GM23338 (cell line): ENCODE data around the gene CDH12. TPM values are rescaled to one million over a fixed set of nuclear protein-coding genes. Genes with fewer than 3 reads are reported as not detected.

Source experiments
- ATAC-seq: fragments of 200-7000 bp; cut with Tn5 transposase; 3 replicates; pipeline ENCODE4 v1.9.1; 2020
- DNase-seq: peaks from one replicate; pipeline ENCODE4 v3.0.0-alpha.2; 2015; ENCODE audit warnings: low spot score
- H2AFZ ChIP-seq: fragments of 200-600 bp; sonication (generic); 2 replicates; pipeline ENCODE4 v1.8.0; 2016; ENCODE audit warnings: antibody characterized with exemption, mild to moderate bottlenecking, moderate library complexity
- H3F3A ChIP-seq: fragments of 200-600 bp; sonication (generic); replicated peaks from 2 replicates; pipeline ENCODE4 v1.8.0; 2017; ENCODE audit warnings: antibody characterized with exemption, mixed run types, low read depth
- H3K27ac ChIP-seq: fragments of 200-600 bp; sonication (generic); 2 replicates; pipeline ENCODE4 v1.6.1; 2016; ENCODE audit warnings: low read depth
- H3K27me3 ChIP-seq: fragments of 200-600 bp; sonication (generic); 2 replicates; pipeline ENCODE4 v1.8.0; 2016; ENCODE audit warnings: mild to moderate bottlenecking, mixed run types, moderate library complexity; ENCODE audit not compliant: insufficient read depth
- H3K36me3 ChIP-seq: fragments of 200-600 bp; sonication (generic); 2 replicates; pipeline ENCODE4 v1.8.0; 2016; ENCODE audit warnings: mild to moderate bottlenecking; ENCODE audit not compliant: insufficient read depth
- H3K4me1 ChIP-seq: fragments of 200-600 bp; sonication (generic); 2 replicates; pipeline ENCODE4 v1.8.0; 2016; ENCODE audit warnings: mild to moderate bottlenecking, moderate library complexity; ENCODE audit not compliant: insufficient read depth
- H3K4me2 ChIP-seq: fragments of 200-600 bp; sonication (generic); 2 replicates; pipeline ENCODE4 v1.7.1; 2017; ENCODE audit warnings: mixed run types
- H3K4me3 ChIP-seq: fragments of 200-600 bp; sonication (generic); 2 replicates; pipeline ENCODE4 v1.6.1; 2016; ENCODE audit warnings: mixed run types
- H3K79me2 ChIP-seq: fragments of 200-600 bp; sonication (generic); replicated peaks from 2 replicates; pipeline ENCODE4 v1.8.0; 2017; ENCODE audit warnings: mild to moderate bottlenecking; ENCODE audit not compliant: insufficient read depth
- H3K9me2 ChIP-seq: fragments of 200-600 bp; sonication (generic); 2 replicates; pipeline ENCODE4 v1.8.0; 2017; ENCODE audit not compliant: insufficient read depth
- H4K20me1 ChIP-seq: fragments of 200-600 bp; sonication (generic); replicated peaks from 2 replicates; pipeline ENCODE4 v1.8.0; 2017; ENCODE audit warnings: mild to moderate bottlenecking; ENCODE audit not compliant: insufficient read depth
- H3K27ac Mint-ChIP-seq: 2 replicates; pipeline ENCODE4 v1.8.0; 2020; ENCODE audit warnings: inconsistent platforms, mild to moderate bottlenecking, moderate library complexity, mixed read lengths
- H3K27me3 Mint-ChIP-seq: 3 replicates; pipeline ENCODE4 v1.8.0; 2022; ENCODE audit warnings: low read depth, mild to moderate bottlenecking, moderate library complexity, mixed read lengths, inconsistent platforms; ENCODE audit not compliant: insufficient read depth, poor library complexity
- H3K36me3 Mint-ChIP-seq: 3 replicates; pipeline ENCODE4 v1.8.0; 2021; ENCODE audit warnings: low read depth, mild to moderate bottlenecking, inconsistent platforms, moderate library complexity, mixed read lengths
- H3K4me1 Mint-ChIP-seq: 3 replicates; pipeline ENCODE4 v1.8.0; 2020; ENCODE audit warnings: mild to moderate bottlenecking, inconsistent platforms, mixed read lengths
- H3K4me3 Mint-ChIP-seq: 3 replicates; pipeline ENCODE4 v1.8.0; 2021; ENCODE audit warnings: moderate library complexity, mild to moderate bottlenecking, inconsistent platforms, mixed read lengths
- H3K9me3 Mint-ChIP-seq: 3 replicates; pipeline ENCODE4 v1.8.0; 2020; ENCODE audit warnings: moderate library complexity, mild to moderate bottlenecking, inconsistent platforms, mixed read lengths
- CREB1 ChIP-seq: fragments of 250-450 bp; sonication (Bioruptor Pico); IDR thresholded peaks from 2 replicates; pipeline ENCODE4 v1.5.0; 2020; ENCODE audit warnings: low read depth, mild to moderate bottlenecking, moderate library complexity
- EZH2phosphoT487 ChIP-seq: fragments of 200-600 bp; sonication (generic); IDR thresholded peaks from one replicate; pipeline ENCODE4 v1.8.1; 2018; ENCODE audit warnings: antibody characterized with exemption; ENCODE audit not compliant: unreplicated experiment
- JUNB ChIP-seq: IDR thresholded peaks from one replicate; pipeline ENCODE4 v1.6.1; 2016; ENCODE audit warnings: antibody characterized with exemption; ENCODE audit not compliant: unreplicated experiment
- NANOG ChIP-seq: IDR thresholded peaks from 2 replicates; pipeline ENCODE4 v1.6.1; 2016; ENCODE audit warnings: antibody characterized with exemption, borderline replicate concordance
- POLR2AphosphoS5 ChIP-seq: IDR thresholded peaks from 2 replicates; pipeline ENCODE4 v1.6.1; 2016; ENCODE audit warnings: antibody characterized with exemption, low read depth
- STAT1 ChIP-seq: IDR thresholded peaks from one replicate; pipeline ENCODE4 v1.6.1; 2016; ENCODE audit warnings: antibody characterized with exemption; ENCODE audit not compliant: unreplicated experiment
- ZNF114 ChIP-seq: fragments of 250-450 bp; sonication (Bioruptor Pico); IDR thresholded peaks from 2 replicates; pipeline ENCODE4 v1.5.0; 2020; ENCODE audit warnings: mild to moderate bottlenecking, moderate library complexity
- polyA plus RNA-seq: library from polyadenylated mRNA; unstranded; fragments of >200 nt; fragmentation: Nextera tagmentation; extraction: Ambion mirVana; gene quantifications from 2 replicates; pipeline ENCODE4 v1.2.1, GENCODE V29; 2016
- total RNA-seq: library from RNA; depleted of rRNA; stranded (reverse); fragments of >200 nt; shearing (Covaris generic); gene quantifications from 2 replicates; pipeline ENCODE4 v1.2.3, GENCODE V29; 2014
- TF ChIP-seq, protein P1 (sequence below): fragments of 250-450 bp; sonication (Bioruptor Pico); IDR thresholded peaks from 2 replicates; pipeline ENCODE4 v1.5.0; 2020; ENCODE audit warnings: mild to moderate bottlenecking, moderate library complexity
- TF ChIP-seq, protein P2 (sequence below), 2 experiments: fragments of 200-600 bp in 1 of 2; sonication (generic) in 1 of 2; conservative IDR thresholded peaks; 2 replicates each; pipeline versions ENCODE4 v1.5.1 to v1.6.1; 2016 to 2017; ENCODE audit warnings: antibody characterized with exemption in 2 of 2, low read depth in 2 of 2, mild to moderate bottlenecking in 2 of 2, moderate library complexity in 1 of 2
- TF ChIP-seq, protein P3 (sequence below): IDR thresholded peaks from one replicate; pipeline ENCODE4 v1.6.1; 2018; ENCODE audit warnings: antibody characterized with exemption; ENCODE audit not compliant: unreplicated experiment

Gene CDH12
- total and polyA plus RNA-seq, 2 experiments from 2014 or later: not detected

DNA sequence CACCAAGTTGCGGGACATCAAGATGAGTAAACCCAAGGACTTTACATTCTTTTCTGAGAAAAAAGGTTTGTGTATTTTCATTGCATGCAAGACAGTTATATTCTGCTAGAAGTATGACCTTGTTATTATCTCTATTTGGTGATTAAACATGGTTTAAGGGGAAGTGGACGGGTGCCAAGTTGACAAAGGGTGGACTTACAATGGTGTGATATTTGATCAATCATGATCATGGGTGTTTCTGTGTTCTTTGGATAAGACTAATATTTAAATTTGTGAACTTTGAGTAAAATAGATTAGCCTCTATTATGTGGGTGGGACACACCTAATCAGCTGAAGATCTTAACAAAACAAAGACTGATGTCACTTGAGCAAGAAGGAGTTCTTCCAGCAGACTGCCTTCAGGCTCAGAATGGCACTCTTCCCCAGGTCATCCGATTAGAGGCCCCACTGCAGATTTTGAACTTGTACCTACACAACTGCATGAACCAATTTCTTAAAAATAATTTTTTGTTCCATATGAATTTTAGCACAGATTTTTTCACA is 782.9 kb downstream of the CDH12 start:
- ATAC-seq (no peak), DNase-seq (no peak)
- Mint-ChIP-seq H3K4me3 (no peak overlapping the region), H3K4me1 (no peaks in the 10 kb centered on the region), H3K9me3 (no peaks in the 10 kb centered on the region), H3K27me3 (peaks cover 2% of the 10 kb centered on the region), H3K36me3 (no peaks in the 10 kb centered on the region), H3K27ac (no peak overlapping the region)
- TF ChIP-seq, protein P1, sequence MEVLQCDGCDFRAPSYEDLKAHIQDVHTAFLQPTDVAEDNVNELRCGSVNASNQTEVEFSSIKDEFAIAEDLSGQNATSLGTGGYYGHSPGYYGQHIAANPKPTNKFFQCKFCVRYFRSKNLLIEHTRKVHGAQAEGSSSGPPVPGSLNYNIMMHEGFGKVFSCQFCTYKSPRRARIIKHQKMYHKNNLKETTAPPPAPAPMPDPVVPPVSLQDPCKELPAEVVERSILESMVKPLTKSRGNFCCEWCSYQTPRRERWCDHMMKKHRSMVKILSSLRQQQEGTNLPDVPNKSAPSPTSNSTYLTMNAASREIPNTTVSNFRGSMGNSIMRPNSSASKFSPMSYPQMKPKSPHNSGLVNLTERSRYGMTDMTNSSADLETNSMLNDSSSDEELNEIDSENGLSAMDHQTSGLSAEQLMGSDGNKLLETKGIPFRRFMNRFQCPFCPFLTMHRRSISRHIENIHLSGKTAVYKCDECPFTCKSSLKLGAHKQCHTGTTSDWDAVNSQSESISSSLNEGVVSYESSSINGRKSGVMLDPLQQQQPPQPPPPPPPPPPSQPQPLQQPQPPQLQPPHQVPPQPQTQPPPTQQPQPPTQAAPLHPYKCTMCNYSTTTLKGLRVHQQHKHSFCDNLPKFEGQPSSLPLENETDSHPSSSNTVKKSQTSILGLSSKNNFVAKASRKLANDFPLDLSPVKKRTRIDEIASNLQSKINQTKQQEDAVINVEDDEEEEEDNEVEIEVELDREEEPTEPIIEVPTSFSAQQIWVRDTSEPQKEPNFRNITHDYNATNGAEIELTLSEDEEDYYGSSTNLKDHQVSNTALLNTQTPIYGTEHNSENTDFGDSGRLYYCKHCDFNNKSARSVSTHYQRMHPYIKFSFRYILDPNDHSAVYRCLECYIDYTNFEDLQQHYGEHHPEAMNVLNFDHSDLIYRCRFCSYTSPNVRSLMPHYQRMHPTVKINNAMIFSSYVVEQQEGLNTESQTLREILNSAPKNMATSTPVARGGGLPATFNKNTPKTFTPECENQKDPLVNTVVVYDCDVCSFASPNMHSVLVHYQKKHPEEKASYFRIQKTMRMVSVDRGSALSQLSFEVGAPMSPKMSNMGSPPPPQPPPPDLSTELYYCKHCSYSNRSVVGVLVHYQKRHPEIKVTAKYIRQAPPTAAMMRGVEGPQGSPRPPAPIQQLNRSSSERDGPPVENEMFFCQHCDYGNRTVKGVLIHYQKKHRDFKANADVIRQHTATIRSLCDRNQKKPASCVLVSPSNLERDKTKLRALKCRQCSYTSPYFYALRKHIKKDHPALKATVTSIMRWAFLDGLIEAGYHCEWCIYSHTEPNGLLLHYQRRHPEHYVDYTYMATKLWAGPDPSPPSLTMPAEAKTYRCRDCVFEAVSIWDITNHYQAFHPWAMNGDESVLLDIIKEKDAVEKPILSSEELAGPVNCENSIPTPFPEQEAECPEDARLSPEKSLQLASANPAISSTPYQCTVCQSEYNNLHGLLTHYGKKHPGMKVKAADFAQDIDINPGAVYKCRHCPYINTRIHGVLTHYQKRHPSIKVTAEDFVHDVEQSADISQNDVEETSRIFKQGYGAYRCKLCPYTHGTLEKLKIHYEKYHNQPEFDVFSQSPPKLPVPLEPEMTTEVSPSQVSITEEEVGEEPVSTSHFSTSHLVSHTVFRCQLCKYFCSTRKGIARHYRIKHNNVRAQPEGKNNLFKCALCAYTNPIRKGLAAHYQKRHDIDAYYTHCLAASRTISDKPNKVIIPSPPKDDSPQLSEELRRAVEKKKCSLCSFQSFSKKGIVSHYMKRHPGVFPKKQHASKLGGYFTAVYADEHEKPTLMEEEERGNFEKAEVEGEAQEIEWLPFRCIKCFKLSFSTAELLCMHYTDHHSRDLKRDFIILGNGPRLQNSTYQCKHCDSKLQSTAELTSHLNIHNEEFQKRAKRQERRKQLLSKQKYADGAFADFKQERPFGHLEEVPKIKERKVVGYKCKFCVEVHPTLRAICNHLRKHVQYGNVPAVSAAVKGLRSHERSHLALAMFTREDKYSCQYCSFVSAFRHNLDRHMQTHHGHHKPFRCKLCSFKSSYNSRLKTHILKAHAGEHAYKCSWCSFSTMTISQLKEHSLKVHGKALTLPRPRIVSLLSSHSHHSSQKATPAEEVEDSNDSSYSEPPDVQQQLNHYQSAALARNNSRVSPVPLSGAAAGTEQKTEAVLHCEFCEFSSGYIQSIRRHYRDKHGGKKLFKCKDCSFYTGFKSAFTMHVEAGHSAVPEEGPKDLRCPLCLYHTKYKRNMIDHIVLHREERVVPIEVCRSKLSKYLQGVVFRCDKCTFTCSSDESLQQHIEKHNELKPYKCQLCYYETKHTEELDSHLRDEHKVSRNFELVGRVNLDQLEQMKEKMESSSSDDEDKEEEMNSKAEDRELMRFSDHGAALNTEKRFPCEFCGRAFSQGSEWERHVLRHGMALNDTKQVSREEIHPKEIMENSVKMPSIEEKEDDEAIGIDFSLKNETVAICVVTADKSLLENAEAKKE: no peak
- no peak for TF ChIP-seq CREB1 (CRISPR knock-in tag)
- no peak for TF ChIP-seq STAT1
- TF ChIP-seq NANOG: no peak
- TF ChIP-seq JUNB: no peak
- TF ChIP-seq, protein P2, sequence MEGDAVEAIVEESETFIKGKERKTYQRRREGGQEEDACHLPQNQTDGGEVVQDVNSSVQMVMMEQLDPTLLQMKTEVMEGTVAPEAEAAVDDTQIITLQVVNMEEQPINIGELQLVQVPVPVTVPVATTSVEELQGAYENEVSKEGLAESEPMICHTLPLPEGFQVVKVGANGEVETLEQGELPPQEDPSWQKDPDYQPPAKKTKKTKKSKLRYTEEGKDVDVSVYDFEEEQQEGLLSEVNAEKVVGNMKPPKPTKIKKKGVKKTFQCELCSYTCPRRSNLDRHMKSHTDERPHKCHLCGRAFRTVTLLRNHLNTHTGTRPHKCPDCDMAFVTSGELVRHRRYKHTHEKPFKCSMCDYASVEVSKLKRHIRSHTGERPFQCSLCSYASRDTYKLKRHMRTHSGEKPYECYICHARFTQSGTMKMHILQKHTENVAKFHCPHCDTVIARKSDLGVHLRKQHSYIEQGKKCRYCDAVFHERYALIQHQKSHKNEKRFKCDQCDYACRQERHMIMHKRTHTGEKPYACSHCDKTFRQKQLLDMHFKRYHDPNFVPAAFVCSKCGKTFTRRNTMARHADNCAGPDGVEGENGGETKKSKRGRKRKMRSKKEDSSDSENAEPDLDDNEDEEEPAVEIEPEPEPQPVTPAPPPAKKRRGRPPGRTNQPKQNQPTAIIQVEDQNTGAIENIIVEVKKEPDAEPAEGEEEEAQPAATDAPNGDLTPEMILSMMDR (conservative IDR thresholded peaks at IDR 0.05; ENCODE audit: low read depth in 2 of 2): no peak
- no peak for TF ChIP-seq EZH2phosphoT487
- TF ChIP-seq, protein P3, sequence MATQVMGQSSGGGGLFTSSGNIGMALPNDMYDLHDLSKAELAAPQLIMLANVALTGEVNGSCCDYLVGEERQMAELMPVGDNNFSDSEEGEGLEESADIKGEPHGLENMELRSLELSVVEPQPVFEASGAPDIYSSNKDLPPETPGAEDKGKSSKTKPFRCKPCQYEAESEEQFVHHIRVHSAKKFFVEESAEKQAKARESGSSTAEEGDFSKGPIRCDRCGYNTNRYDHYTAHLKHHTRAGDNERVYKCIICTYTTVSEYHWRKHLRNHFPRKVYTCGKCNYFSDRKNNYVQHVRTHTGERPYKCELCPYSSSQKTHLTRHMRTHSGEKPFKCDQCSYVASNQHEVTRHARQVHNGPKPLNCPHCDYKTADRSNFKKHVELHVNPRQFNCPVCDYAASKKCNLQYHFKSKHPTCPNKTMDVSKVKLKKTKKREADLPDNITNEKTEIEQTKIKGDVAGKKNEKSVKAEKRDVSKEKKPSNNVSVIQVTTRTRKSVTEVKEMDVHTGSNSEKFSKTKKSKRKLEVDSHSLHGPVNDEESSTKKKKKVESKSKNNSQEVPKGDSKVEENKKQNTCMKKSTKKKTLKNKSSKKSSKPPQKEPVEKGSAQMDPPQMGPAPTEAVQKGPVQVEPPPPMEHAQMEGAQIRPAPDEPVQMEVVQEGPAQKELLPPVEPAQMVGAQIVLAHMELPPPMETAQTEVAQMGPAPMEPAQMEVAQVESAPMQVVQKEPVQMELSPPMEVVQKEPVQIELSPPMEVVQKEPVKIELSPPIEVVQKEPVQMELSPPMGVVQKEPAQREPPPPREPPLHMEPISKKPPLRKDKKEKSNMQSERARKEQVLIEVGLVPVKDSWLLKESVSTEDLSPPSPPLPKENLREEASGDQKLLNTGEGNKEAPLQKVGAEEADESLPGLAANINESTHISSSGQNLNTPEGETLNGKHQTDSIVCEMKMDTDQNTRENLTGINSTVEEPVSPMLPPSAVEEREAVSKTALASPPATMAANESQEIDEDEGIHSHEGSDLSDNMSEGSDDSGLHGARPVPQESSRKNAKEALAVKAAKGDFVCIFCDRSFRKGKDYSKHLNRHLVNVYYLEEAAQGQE: no peak
- TF ChIP-seq POLR2AphosphoS5: no peak
- TF ChIP-seq ZNF114: no peak
- Histone ChIP-seq H3K27ac (no peak overlapping the region), H3K36me3 (no peaks in the 10 kb centered on the region), H3K4me3 (no peak overlapping the region), H2AFZ (no peak overlapping the region), H3K79me2 (no peaks in the 10 kb centered on the region), H3K9me2 (peaks cover 10% of the 10 kb centered on the region; the same call in 1 of the 2 replicates), H3K27me3 (no peaks in the 10 kb centered on the region), H4K20me1 (no peaks in the 10 kb centered on the region), H3F3A (no peaks in the 10 kb centered on the region), H3K4me1 (no peaks in the 10 kb centered on the region), H3K4me2 (no peak overlapping the region)
